Smooth muscle cell (in vitro differentiated cells): ENCODE results near the gene PGC. TPM values are rescaled to one million over a fixed set of nuclear protein-coding genes. Genes with fewer than 3 reads are reported as not detected.

Source experiments
- DNase-seq: peaks from one replicate; lab custom pipeline; 2025; ENCODE audit not compliant: unreplicated experiment; lab: John Stamatoyannopoulos, UW
- H2AFZ ChIP-seq: fragments of 200-600 bp; sonication (generic); 2 replicates; pipeline ENCODE4 v1.6.0; 2016; ENCODE audit warnings: antibody characterized with exemption, low read depth, mild to moderate bottlenecking
- H3F3A ChIP-seq: fragments of 200-600 bp; sonication (generic); 2 replicates; pipeline ENCODE4 v1.6.0; 2017; ENCODE audit warnings: antibody characterized with exemption, low read depth
- H3K27ac ChIP-seq: fragments of 200-600 bp; sonication (generic); 2 replicates; pipeline ENCODE4 v1.5.1; 2016; ENCODE audit warnings: low read depth, mild to moderate bottlenecking
- H3K27me3 ChIP-seq: fragments of 200-600 bp; sonication (generic); 2 replicates; pipeline ENCODE4 v1.6.1; 2016; ENCODE audit warnings: low read depth, mild to moderate bottlenecking
- H3K36me3 ChIP-seq: fragments of 200-600 bp; sonication (generic); 2 replicates; pipeline ENCODE4 v1.5.1; 2016; ENCODE audit warnings: low read depth
- H3K4me1 ChIP-seq: fragments of 200-600 bp; sonication (generic); 2 replicates; pipeline ENCODE4 v1.5.1; 2016; ENCODE audit warnings: low read depth
- H3K4me2 ChIP-seq: fragments of 200-600 bp; sonication (generic); 2 replicates; pipeline ENCODE4 v1.6.0; 2016; ENCODE audit warnings: mild to moderate bottlenecking
- H3K4me3 ChIP-seq: fragments of 200-600 bp; sonication (generic); 2 replicates; pipeline ENCODE4 v1.5.1; 2016; ENCODE audit warnings: mild to moderate bottlenecking
- H3K79me2 ChIP-seq: fragments of 200-600 bp; sonication (generic); 2 replicates; pipeline ENCODE4 v1.6.0; 2016; ENCODE audit warnings: low read depth, mild to moderate bottlenecking
- H3K9ac ChIP-seq: fragments of 200-600 bp; sonication (generic); 2 replicates; pipeline ENCODE4 v1.6.0; 2016; ENCODE audit warnings: low read depth
- H3K9me3 ChIP-seq: fragments of 200-600 bp; sonication (generic); replicated peaks from 2 replicates; pipeline ENCODE4 v1.5.1; 2016; ENCODE audit warnings: low read depth
- H4K20me1 ChIP-seq: fragments of 200-600 bp; sonication (generic); 2 replicates; pipeline ENCODE4 v1.6.0; 2016; ENCODE audit warnings: low read depth
- WGBS: methylation state at CpG from one replicate; pipeline ENCODE4 v1.1.7; 2016; ENCODE audit warnings: low lambda C conversion rate; 5-methylcytosine and 5-hydroxymethylcytosine counted together
- polyA plus RNA-seq: library from polyadenylated mRNA; unstranded; fragments of >200 nt; fragmentation: Nextera tagmentation; extraction: Ambion mirVana; gene quantifications from 2 replicates; pipeline ENCODE4 v1.2.1, GENCODE V29; 2016
- small RNA-seq: library from RNA; depleted of rRNA; stranded (forward); fragments of <200 nt; gene quantifications from one replicate; pipeline ENCODE3, GENCODE V24; 2014
- total RNA-seq: library from RNA; depleted of rRNA; stranded (reverse); fragments of >200 nt; gene quantifications from 2 replicates; pipeline ENCODE4 v1.2.3, GENCODE V29; 2014
- TF ChIP-seq, protein P1 (sequence below): fragments of 200-600 bp; sonication (generic); IDR thresholded peaks from 2 replicates; pipeline ENCODE4 v1.5.1; 2017; ENCODE audit warnings: borderline replicate concordance, mild to moderate bottlenecking, antibody characterized with exemption; ENCODE audit not compliant: insufficient read depth, poor library complexity, severe bottlenecking

PGC gene
- total and polyA plus RNA-seq, 2 experiments from 2014 or later: not detected

DNA sequence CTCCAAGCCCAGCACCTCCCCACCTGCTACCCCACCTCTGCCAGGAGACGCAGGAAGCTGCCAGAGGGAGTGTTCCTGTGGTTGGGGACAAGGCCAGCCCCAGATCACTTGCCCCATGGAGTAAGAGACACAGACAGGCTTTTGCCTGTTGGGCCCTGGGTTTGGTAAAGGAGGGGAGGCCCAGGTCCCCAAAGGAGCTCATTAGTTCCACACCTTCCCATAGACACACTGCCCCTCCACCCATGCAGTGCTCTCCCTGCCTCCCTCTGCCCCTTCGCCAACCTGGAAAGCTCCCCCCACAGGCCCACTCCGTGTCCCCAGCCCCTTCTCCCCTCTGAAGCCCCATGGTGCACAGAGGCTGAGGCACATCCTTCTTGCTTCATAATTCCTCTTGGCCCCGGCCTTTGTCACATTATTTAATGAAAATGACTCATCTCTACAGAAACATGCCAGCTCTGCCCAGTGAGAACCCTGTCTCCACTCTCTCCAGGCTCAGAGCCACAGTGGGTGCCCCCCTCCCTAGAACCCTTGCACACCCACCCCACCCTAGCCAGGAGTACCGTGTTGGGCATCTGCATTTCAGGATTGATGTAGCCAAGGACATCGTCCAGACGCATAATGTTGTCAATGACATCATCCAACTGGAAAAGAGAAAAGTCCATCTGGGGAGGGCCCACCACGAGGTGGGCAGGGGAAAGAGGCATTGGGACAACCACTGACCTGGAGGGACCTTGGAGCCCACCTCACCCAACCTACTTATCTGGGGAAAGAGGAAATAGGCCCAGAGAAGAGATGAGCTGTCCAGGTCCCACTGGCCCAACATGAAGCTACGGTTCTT, 57.8 kb downstream of the PGC start:
- no peak overlapping the region for H2AFZ ChIP-seq
- WGBS: 70% methylated on average over 9 of the region's 9 CpGs
- H3K79me2 ChIP-seq: no peaks in the 10 kb centered on the region
- H3K27ac ChIP-seq: no peak overlapping the region
- TF ChIP-seq, protein P1, sequence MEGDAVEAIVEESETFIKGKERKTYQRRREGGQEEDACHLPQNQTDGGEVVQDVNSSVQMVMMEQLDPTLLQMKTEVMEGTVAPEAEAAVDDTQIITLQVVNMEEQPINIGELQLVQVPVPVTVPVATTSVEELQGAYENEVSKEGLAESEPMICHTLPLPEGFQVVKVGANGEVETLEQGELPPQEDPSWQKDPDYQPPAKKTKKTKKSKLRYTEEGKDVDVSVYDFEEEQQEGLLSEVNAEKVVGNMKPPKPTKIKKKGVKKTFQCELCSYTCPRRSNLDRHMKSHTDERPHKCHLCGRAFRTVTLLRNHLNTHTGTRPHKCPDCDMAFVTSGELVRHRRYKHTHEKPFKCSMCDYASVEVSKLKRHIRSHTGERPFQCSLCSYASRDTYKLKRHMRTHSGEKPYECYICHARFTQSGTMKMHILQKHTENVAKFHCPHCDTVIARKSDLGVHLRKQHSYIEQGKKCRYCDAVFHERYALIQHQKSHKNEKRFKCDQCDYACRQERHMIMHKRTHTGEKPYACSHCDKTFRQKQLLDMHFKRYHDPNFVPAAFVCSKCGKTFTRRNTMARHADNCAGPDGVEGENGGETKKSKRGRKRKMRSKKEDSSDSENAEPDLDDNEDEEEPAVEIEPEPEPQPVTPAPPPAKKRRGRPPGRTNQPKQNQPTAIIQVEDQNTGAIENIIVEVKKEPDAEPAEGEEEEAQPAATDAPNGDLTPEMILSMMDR: no peak
- no peak for DNase-seq
- H3K36me3 ChIP-seq: no peaks in the 10 kb centered on the region
- H3K9me3 ChIP-seq: no peaks in the 10 kb centered on the region
- H3F3A ChIP-seq: no peaks in the 10 kb centered on the region
- H3K27me3 ChIP-seq: no peaks in the 10 kb centered on the region
- no peak overlapping the region for H3K9ac ChIP-seq
- no peak overlapping the region for H3K4me3 ChIP-seq
- H4K20me1 ChIP-seq: no peaks in the 10 kb centered on the region
- no peaks in the 10 kb centered on the region for H3K4me1 ChIP-seq
- H3K4me2 ChIP-seq: no peak overlapping the region

DNA sequence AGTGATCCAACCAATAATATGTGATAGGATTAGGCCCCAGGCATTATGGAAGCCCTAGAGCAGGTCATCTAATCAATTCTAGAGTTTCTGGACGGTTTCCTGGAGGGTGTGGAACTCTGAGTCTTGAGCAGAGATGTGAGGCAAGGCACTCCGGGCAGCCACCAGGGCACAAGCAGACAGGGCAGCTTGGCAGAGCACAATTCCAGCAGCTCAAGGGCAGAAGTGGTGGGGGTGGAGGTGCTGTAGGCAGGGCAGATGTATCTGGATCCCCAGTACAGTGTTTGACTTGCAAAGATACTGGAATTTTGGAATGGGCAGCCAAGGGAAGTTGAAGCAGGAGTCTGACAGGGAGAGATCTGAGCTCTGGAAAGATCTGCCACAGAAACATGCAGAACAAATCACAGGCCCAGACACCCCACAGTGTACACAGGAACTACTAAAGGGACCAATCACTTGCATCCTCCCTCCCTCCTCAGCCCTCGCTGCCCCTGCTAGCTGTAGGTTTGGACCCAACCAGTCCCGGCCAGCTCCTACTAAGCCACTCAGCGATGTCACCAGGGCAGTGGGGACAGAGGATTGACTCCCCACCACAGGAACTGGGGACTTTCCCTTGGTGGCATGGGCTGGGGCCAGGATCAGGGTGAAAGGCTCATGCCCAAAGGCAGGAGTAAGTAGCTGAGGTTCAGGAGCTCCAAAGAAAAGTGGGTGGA, 58.8 kb downstream of the PGC start:
- H2AFZ ChIP-seq: no peak overlapping the region
- TF ChIP-seq, protein P1: no peak
- H4K20me1 ChIP-seq: no peaks in the 10 kb centered on the region
- peaks cover 1% of the 10 kb centered on the region for H3K4me1 ChIP-seq
- no peak for DNase-seq
- H3K36me3 ChIP-seq: no peaks in the 10 kb centered on the region
- H3K4me2 ChIP-seq: no peak overlapping the region
- no peak overlapping the region for H3K9ac ChIP-seq
- H3K27me3 ChIP-seq: no peaks in the 10 kb centered on the region
- 87% methylated on average over 5 of the region's 5 CpGs for WGBS
- no peaks in the 10 kb centered on the region for H3K79me2 ChIP-seq
- no peaks in the 10 kb centered on the region for H3K9me3 ChIP-seq
- no peaks in the 10 kb centered on the region for H3F3A ChIP-seq
- no peak overlapping the region for H3K27ac ChIP-seq
- no peak overlapping the region for H3K4me3 ChIP-seq

DNA sequence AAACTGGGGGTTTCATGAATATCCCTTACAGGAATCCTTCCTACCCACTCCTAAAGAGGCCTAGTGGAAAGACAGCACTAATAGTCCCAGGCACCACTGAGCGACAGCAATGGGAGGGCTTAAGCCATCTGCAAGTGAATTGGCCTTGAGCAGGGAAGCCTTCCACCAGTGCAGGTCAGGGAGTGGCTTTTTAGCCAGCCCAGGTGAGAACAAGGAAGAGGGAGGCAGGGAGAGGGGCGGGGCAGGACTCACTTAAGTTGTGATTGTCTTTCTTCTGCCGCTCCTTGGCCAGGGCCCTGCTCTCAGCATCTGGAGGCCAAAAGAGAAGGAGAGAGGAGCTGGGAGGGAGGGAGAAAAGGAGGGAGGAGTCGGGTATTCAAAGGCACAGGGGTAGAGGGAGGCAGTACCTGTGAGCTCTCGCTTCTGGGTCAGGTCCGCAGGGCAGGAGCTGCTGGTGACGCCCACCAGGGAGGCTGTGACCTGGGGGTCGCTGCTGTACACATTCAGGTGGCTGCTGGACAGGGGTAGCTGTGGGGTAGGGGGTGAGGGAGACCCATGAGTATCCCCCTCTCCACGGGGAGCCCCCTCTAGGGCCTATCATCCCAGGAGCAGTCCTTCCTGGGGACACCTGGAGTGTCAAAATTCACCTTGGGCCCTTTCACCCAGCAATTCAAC, 59.6 kb downstream of the PGC start:
- H3K9ac ChIP-seq: no peak overlapping the region
- TF ChIP-seq, protein P1: no peak
- H3K79me2 ChIP-seq: no peaks in the 10 kb centered on the region
- no peaks in the 10 kb centered on the region for H3F3A ChIP-seq
- H4K20me1 ChIP-seq: no peaks in the 10 kb centered on the region
- H3K9me3 ChIP-seq: no peaks in the 10 kb centered on the region
- H3K4me3 ChIP-seq: no peak overlapping the region
- no peak overlapping the region for H3K4me2 ChIP-seq
- H3K4me1 ChIP-seq: peaks cover 5% of the 10 kb centered on the region
- H2AFZ ChIP-seq: no peak overlapping the region
- 69% methylated on average over 9 of the region's 9 CpGs for WGBS
- DNase-seq: no peak
- H3K27me3 ChIP-seq: no peaks in the 10 kb centered on the region
- H3K27ac ChIP-seq: no peak overlapping the region
- no peaks in the 10 kb centered on the region for H3K36me3 ChIP-seq

Small RNA genes lying within 50 kb of the gene (small RNA-seq; reads per million reads assigned to genes)
- gene AL365205.2 (not detected), gene AL365205.3 (not detected)

Other genes with a start within 250 kb of the PGC start
- gene FOXP4, start 201.0 kb downstream of the PGC start, total RNA-seq: 3.5 and 5.3 TPM in 2 replicates
- gene FOXP4, start 201.0 kb downstream of the PGC start, polyA plus RNA-seq: 31.9 and 35.9 TPM in 2 replicates
- 168 and 172 TPM in 2 replicates for gene MDFI, start 108.9 kb downstream of the PGC start, total RNA-seq
- 92.9 and 102 TPM in 2 replicates for gene MDFI, start 108.9 kb downstream of the PGC start, polyA plus RNA-seq
- gene TFEB, start 11.8 kb downstream of the PGC start, total RNA-seq: 3.3 and 15.7 TPM in 2 replicates
- gene TFEB, start 11.8 kb downstream of the PGC start, polyA plus RNA-seq: 15.3 and 18.2 TPM in 2 replicates
- 3.1 and 5.6 TPM in 2 replicates for gene FRS3, start 32.5 kb upstream of the PGC start, total RNA-seq
- gene FRS3, start 32.5 kb upstream of the PGC start, polyA plus RNA-seq: 4.8 and 6.4 TPM in 2 replicates
- gene PRICKLE4, start 33.4 kb upstream of the PGC start, total RNA-seq: 2.0 TPM in 1 of 2 replicates, not detected in the other
- 1.1 TPM in 1 of 2 replicates, not detected in the other for gene PRICKLE4, start 33.4 kb upstream of the PGC start, polyA plus RNA-seq
- 194 and 253 TPM in 2 replicates for gene TOMM6, start 40.3 kb upstream of the PGC start, total RNA-seq
- 233 and 235 TPM in 2 replicates for gene TOMM6, start 40.3 kb upstream of the PGC start, polyA plus RNA-seq
- gene USP49, start 148.0 kb upstream of the PGC start, total RNA-seq: 2.3 and 5.2 TPM in 2 replicates
- gene USP49, start 148.0 kb upstream of the PGC start, polyA plus RNA-seq: 1.9 and 3.0 TPM in 2 replicates
- gene MED20, start 173.7 kb upstream of the PGC start, total RNA-seq: 13.2 and 13.4 TPM in 2 replicates
- gene MED20, start 173.7 kb upstream of the PGC start, polyA plus RNA-seq: 14.0 and 14.9 TPM in 2 replicates
- 10.8 and 11.4 TPM in 2 replicates for gene BYSL, start 174.1 kb upstream of the PGC start, total RNA-seq
- gene BYSL, start 174.1 kb upstream of the PGC start, polyA plus RNA-seq: 23.8 and 26.2 TPM in 2 replicates
- gene CCND3, start 194.4 kb upstream of the PGC start, total RNA-seq: 31.5 and 48.0 TPM in 2 replicates
- gene CCND3, start 194.4 kb upstream of the PGC start, polyA plus RNA-seq: 84.2 and 107 TPM in 2 replicates